CD4-positive, alpha-beta T cell (primary cell): Measurements from ENCODE around the gene IQCM. TPM values are rescaled to one million over a fixed set of nuclear protein-coding genes. Genes with fewer than 3 reads are reported as not detected.

ENCODE experiments used
- ATAC-seq: fragments of 200-7000 bp; cut with Tn5 transposase; one replicate; pipeline ENCODE4 v1.10.0; 2022; ENCODE audit warnings: mild to moderate bottlenecking; ENCODE audit not compliant: poor library complexity
- CTCF ChIA-PET: fragments of 350-600 bp; sonication (Branson Sonifier 250); formaldehyde crosslinking; loops from one replicate; lab custom pipeline; 2021; ENCODE audit warnings: antibody characterized with exemption, inconsistent platforms; lab: Charles Lee
- POLR2A ChIA-PET: fragments of 350-600 bp; sonication (Branson Sonifier 250); formaldehyde crosslinking; loops from one replicate; lab custom pipeline; 2021; ENCODE audit warnings: antibody characterized with exemption, inconsistent platforms; lab: Charles Lee
- DNase-seq, 14 experiments: peaks; one replicate each; pipeline ENCODE4 v3.0.0-alpha.2; 2013 to 2020; ENCODE audit warnings: mixed read lengths in 2 of 14
- H3K27ac ChIP-seq, 2 donors: one replicate each; pipeline versions ENCODE4 v1.5.1 to v1.7.0; 2013; ENCODE audit warnings: low read length in 2 of 2, low read depth in 1 of 2, mild to moderate bottlenecking in 1 of 2
- H3K27me3 ChIP-seq, 2 experiments: 1 replicate in 1 of 2; 2 replicates in 1 of 2; pipeline versions ENCODE4 v1.6.1 to v1.7.0; 2013; ENCODE audit warnings: low read length in 2 of 2, control low read depth in 1 of 2, mild to moderate bottlenecking in 1 of 2, moderate library complexity in 1 of 2; ENCODE audit not compliant: insufficient read depth in 2 of 2, control insufficient read depth in 1 of 2
- H3K36me3 ChIP-seq: one replicate; pipeline ENCODE4 v1.6.1; 2013; ENCODE audit warnings: low read length, control low read depth; ENCODE audit not compliant: insufficient read depth
- H3K4me1 ChIP-seq: one replicate; pipeline ENCODE4 v1.6.1; 2013; ENCODE audit warnings: low read length, control low read depth; ENCODE audit not compliant: insufficient read depth
- H3K4me3 ChIP-seq: one replicate; pipeline ENCODE4 v1.5.1; 2013; ENCODE audit warnings: mild to moderate bottlenecking, low read length, moderate library complexity
- H3K9me3 ChIP-seq, 2 experiments: 1 replicate in 1 of 2; 2 replicates in 1 of 2; pipeline versions ENCODE4 v1.6.1 to v1.7.0; 2013; ENCODE audit warnings: low read length in 2 of 2, mild to moderate bottlenecking in 2 of 2, control low read depth in 1 of 2, moderate library complexity in 1 of 2; ENCODE audit not compliant: control insufficient read depth in 1 of 2, insufficient read depth in 1 of 2
- H3K27ac Mint-ChIP-seq: one replicate; pipeline ENCODE4 v1.8.0; 2020; ENCODE audit warnings: mixed read lengths
- H3K27me3 Mint-ChIP-seq: one replicate; pipeline ENCODE4 v1.8.0; 2021; ENCODE audit warnings: mixed read lengths
- H3K36me3 Mint-ChIP-seq: one replicate; pipeline ENCODE4 v1.8.0; 2021; ENCODE audit warnings: low read depth, mixed read lengths
- H3K4me1 Mint-ChIP-seq: one replicate; pipeline ENCODE4 v1.8.0; 2021; ENCODE audit warnings: low read depth, mixed read lengths
- H3K4me3 Mint-ChIP-seq: one replicate; pipeline ENCODE4 v1.8.0; 2020; ENCODE audit warnings: mild to moderate bottlenecking, mixed read lengths
- H3K9me3 Mint-ChIP-seq: one replicate; pipeline ENCODE4 v1.8.0; 2020; ENCODE audit warnings: mixed read lengths
- CTCF ChIP-seq: fragments of 200-600 bp; IDR thresholded peaks from one replicate; pipeline ENCODE4 v1.8.0; 2022; ENCODE audit warnings: antibody characterized with exemption, mild to moderate bottlenecking
- intact Hi-C, 2 experiments: fragments of 100-400 bp; cut with DNase I in 1 of 2; cut with micrococcal nuclease in 1 of 2; formaldehyde crosslinking; loops; one replicate each; pipeline versions ENCODE4 v1.15.1 to v1.9.0; 2023 to 2025; cut with DNase I, micrococcal nuclease
- total RNA-seq, 174 experiments: library from RNA in 2 of 174; stranded (reverse) in 2 of 174; gene quantifications; one replicate each; pipeline ENCODE4 v1.2.3 and lab custom pipeline; 2021 to 2026

The IQCM gene
- total RNA-seq, 2 experiments from 2014 or later = not detected

GRCh38 chr4:149321438-149321837 is 494.2 kb downstream of the IQCM start:
- Histone ChIP-seq H3K9me3 (no peaks in the 10 kb centered on the region), H3K4me3 (no peak overlapping the region), H3K27me3 (no peaks in the 10 kb centered on the region), H3K27ac (no peak overlapping the region), H3K4me1 (no peaks in the 10 kb centered on the region), H3K36me3 (no peaks in the 10 kb centered on the region)
- H3K4me3 Mint-ChIP-seq = no peak overlapping the region
- DNase-seq (no peak), ATAC-seq (no peak)
- CTCF ChIA-PET = no interaction called here
- peaks cover 4% of the 10 kb centered on the region for H3K9me3 Mint-ChIP-seq
- no peaks in the 10 kb centered on the region for H3K27me3 Mint-ChIP-seq
- TF ChIP-seq CTCF = no peak
- H3K36me3 Mint-ChIP-seq = no peaks in the 10 kb centered on the region
- POLR2A ChIA-PET = no interaction called here
- no peak overlapping the region for H3K27ac Mint-ChIP-seq
- intact Hi-C loops = no loop called here
- no peaks in the 10 kb centered on the region for H3K4me1 Mint-ChIP-seq

GRCh38 chr4:149311076-149311475 is 504.6 kb downstream of the IQCM start:
- Histone ChIP-seq H3K9me3 (no peaks in the 10 kb centered on the region), H3K27ac (no peak overlapping the region), H3K27me3 (no peaks in the 10 kb centered on the region), H3K4me3 (no peak overlapping the region), H3K4me1 (no peaks in the 10 kb centered on the region), H3K36me3 (no peaks in the 10 kb centered on the region)
- Mint-ChIP-seq H3K27ac (no peak overlapping the region), H3K9me3 (peaks cover 3% of the 10 kb centered on the region), H3K4me1 (no peaks in the 10 kb centered on the region), H3K27me3 (no peaks in the 10 kb centered on the region), H3K36me3 (no peaks in the 10 kb centered on the region), H3K4me3 (no peak overlapping the region)
- no peak for TF ChIP-seq CTCF
- POLR2A ChIA-PET = no interaction called here
- intact Hi-C loops = no loop called here
- CTCF ChIA-PET = no interaction called here
- DNase-seq = no peak
- ATAC-seq = no peak

- no peak for TF ChIP-seq CTCF
- Histone ChIP-seq H3K4me3 (no peak overlapping the region), H3K36me3 (no peaks in the 10 kb centered on the region), H3K4me1 (no peaks in the 10 kb centered on the region), H3K9me3 (no peaks in the 10 kb centered on the region), H3K27me3 (no peaks in the 10 kb centered on the region), H3K27ac (no peak overlapping the region)
- Mint-ChIP-seq H3K4me3 (no peak overlapping the region), H3K4me1 (no peaks in the 10 kb centered on the region), H3K27me3 (no peaks in the 10 kb centered on the region), H3K27ac (no peak overlapping the region), H3K36me3 (no peaks in the 10 kb centered on the region), H3K9me3 (no peaks in the 10 kb centered on the region)
- intact Hi-C loops = no loop called here
- ATAC-seq (no peak), DNase-seq (no peak)
- POLR2A ChIA-PET = no interaction called here
- CTCF ChIA-PET = no interaction called here
Measured at GRCh38 chr4:149306537-149306936, 509.1 kb downstream of the IQCM start.
